Breast epithelium (tissue), 4 donors: ENCODE data around the gene CORO1C. TPM values are rescaled to one million over a fixed set of nuclear protein-coding genes. Genes with fewer than 3 reads are reported as not detected.

Source experiments
- DNase-seq, 2 donors: peaks; one replicate each; pipeline ENCODE4 v3.0.0-alpha.2; 2019; ENCODE audit warnings: low spot score in 2 of 2
- H3K27ac ChIP-seq, 2 donors: fragments of 200-600 bp; sonication (generic) in 1 of 2; one replicate each; pipeline ENCODE4 v1.5.1; 2016 to 2019; ENCODE audit warnings: mild to moderate bottlenecking in 1 of 2
- H3K27me3 ChIP-seq, 2 donors: fragments of 200-600 bp; sonication (generic) in 1 of 2; one replicate each; pipeline versions ENCODE4 v1.5.1 to v1.6.0; 2017 to 2019; ENCODE audit warnings: control low read depth in 1 of 2, mild to moderate bottlenecking in 1 of 2
- H3K36me3 ChIP-seq: fragments of 200-600 bp; one replicate; pipeline ENCODE4 v1.5.1; 2019
- H3K4me1 ChIP-seq, 2 donors: fragments of 200-600 bp; sonication (generic); one replicate each; pipeline ENCODE4 v1.5.1; 2016 to 2019; ENCODE audit warnings: control low read depth in 1 of 2
- H3K4me3 ChIP-seq, 3 donors: fragments of 200-600 bp; sonication (generic); 1 replicate in 2 of 3; 2 replicates in 1 of 3; pipeline ENCODE4 v1.5.1; 2016 to 2019; ENCODE audit warnings: mild to moderate bottlenecking in 3 of 3, moderate library complexity in 2 of 3
- H3K9me3 ChIP-seq, 2 donors: fragments of 200-600 bp; sonication (generic) in 1 of 2; one replicate each; pipeline ENCODE4 v1.5.1; 2016 to 2019; ENCODE audit warnings: control low read depth in 1 of 2
- CTCF ChIP-seq, 3 donors: fragments of 450-650 bp; IDR thresholded peaks; one replicate each; pipeline ENCODE4 v1.5.1; 2016 to 2017; ENCODE audit warnings: antibody characterized with exemption in 3 of 3, mild to moderate bottlenecking in 3 of 3, moderate library complexity in 3 of 3
- POLR2A ChIP-seq: fragments of 450-650 bp; IDR thresholded peaks from one replicate; pipeline ENCODE4 v1.6.1; 2016; ENCODE audit warnings: antibody characterized with exemption, mild to moderate bottlenecking, moderate library complexity
- POLR2AphosphoS5 ChIP-seq, 3 donors: sonication (generic); formaldehyde crosslinking; IDR thresholded peaks; one replicate each; pipeline ENCODE4 v1.6.1; 2017; ENCODE audit warnings: antibody characterized with exemption in 3 of 3
- intact Hi-C: fragments of 100-400 bp; cut with DNase I; formaldehyde crosslinking; loops from one replicate; pipeline ENCODE4 v1.15.1; 2023; ENCODE audit warnings: low total_unique reads
- total RNA-seq, 3 donors: library from RNA; depleted of rRNA; stranded (reverse); fragments of >200 nt; gene quantifications; one replicate each; pipeline ENCODE4 v1.1.0, GENCODE V29; 2016

The CORO1C gene
- total RNA-seq, 3 donors from 2014 or later: 121 to 155 (median 149) TPM

DNA sequence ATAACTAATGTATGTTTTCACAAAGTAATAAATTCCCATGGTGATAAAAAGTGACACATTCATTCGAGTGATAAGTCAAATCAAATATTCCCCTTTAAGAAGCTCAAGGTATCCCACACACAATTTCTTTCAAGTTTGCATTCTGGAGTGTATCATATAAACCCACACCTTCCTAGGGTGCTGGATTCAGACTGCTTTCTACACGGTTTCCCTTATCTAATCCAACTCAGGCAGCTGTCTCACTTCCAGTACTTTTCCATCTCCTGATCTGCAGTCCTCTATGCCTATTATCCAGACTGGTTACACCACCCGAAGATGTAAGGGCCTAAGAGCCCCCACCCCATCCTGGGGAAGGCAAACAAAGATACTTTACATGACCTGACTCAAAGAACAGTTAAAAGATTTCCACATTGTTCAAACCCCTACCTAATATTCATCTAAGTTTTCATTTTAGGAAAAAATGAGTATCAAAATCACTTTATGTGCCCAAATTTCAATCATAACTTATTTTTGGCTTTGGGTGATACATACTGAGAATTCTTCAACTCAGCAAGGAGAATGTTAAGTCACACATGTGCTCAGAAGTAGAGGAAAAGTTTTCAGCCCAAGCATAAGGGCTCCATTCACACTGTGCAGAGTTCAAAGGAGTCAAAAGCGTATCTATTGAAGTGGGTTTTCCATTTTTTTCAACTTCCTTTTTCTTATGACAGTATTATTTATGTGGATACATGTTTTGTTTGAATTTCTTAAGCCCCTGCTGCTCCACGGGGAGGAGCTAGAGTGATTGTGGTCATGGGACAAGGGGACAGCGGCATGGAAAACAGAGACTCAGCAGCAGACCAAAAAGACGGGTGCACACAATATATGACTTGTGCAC is 41.8 kb downstream of the CORO1C start:
- TF ChIP-seq POLR2A: no peak
- TF ChIP-seq CTCF (IDR thresholded peaks at IDR 0.05): no peak
- TF ChIP-seq POLR2AphosphoS5 (IDR thresholded peaks at IDR 0.05): no peak
- Histone ChIP-seq H3K9me3 (no peaks in the 10 kb centered on the region), H3K27me3 (no peaks in the 10 kb centered on the region), H3K27ac (peak overlapping the region; percentile 97 to 99), H3K4me3 (no peak overlapping the region), H3K4me1 (peaks cover 13 to 36% of the 10 kb centered on the region in 2 donors), H3K36me3 (no peaks in the 10 kb centered on the region)
- no peak for DNase-seq
- intact Hi-C loops: no loop called here

- no peak for TF ChIP-seq POLR2A
- TF ChIP-seq POLR2AphosphoS5 (IDR thresholded peaks at IDR 0.05): no peak
- TF ChIP-seq CTCF (IDR thresholded peaks at IDR 0.05): no peak
- intact Hi-C loops: no loop called here
- Histone ChIP-seq H3K36me3 (no peaks in the 10 kb centered on the region), H3K9me3 (no peaks in the 10 kb centered on the region), H3K4me1 (peaks cover 8 to 30% of the 10 kb centered on the region in 2 donors), H3K4me3 (no peak overlapping the region), H3K27ac (peak overlapping the region; percentile 68 to 97), H3K27me3 (no peaks in the 10 kb centered on the region)
- DNase-seq: no peak
These were observed 44.5 kb downstream of the CORO1C start for GRCh38 chr12:108686780-108687179.

DNA sequence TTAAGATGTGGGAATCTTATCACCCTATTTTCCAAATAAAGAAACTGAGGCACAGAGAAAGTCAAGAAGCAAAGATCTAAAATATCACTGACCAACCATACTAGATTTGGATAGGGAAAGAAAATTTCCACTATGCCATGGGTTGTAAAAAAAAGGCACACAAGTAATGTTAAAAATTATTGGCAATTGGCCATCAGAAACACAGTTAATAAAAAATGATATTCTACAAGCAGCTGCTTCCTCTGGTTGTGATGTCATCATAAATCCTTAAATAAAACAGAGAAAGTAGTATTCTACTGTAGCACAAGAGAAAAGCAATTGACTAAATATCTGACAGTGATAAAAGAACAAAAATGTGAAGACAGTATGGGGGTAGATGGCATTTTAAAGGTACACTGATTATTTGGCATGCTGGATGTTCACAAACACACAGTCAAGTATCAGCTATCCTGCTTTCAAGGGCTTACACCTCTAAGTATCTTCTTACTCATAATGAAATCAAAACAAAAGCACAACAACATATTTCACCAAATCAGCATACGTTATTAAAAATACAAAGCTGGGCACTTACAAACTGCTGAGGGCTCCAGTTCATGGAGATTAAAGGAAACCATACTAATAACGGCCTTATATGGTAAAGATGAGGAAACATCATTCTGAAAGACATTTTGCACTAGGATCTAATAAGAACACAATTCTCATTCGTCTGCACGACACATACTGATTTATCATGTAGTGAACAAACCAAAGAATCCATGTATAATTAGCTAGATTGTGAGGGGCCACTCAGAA is 45.7 kb downstream of the CORO1C start:
- TF ChIP-seq POLR2A (no peak), CTCF (IDR thresholded peaks at IDR 0.05) (no peak), POLR2AphosphoS5 (IDR thresholded peaks at IDR 0.05) (no peak)
- intact Hi-C loops: no loop called here
- Histone ChIP-seq H3K4me3 (no peak overlapping the region), H3K27me3 (no peaks in the 10 kb centered on the region), H3K27ac (peak overlapping the region; percentile 41 to 97), H3K36me3 (no peaks in the 10 kb centered on the region), H3K9me3 (no peaks in the 10 kb centered on the region), H3K4me1 (peaks cover 7 to 22% of the 10 kb centered on the region in 2 donors)
- no peak for DNase-seq

DNA sequence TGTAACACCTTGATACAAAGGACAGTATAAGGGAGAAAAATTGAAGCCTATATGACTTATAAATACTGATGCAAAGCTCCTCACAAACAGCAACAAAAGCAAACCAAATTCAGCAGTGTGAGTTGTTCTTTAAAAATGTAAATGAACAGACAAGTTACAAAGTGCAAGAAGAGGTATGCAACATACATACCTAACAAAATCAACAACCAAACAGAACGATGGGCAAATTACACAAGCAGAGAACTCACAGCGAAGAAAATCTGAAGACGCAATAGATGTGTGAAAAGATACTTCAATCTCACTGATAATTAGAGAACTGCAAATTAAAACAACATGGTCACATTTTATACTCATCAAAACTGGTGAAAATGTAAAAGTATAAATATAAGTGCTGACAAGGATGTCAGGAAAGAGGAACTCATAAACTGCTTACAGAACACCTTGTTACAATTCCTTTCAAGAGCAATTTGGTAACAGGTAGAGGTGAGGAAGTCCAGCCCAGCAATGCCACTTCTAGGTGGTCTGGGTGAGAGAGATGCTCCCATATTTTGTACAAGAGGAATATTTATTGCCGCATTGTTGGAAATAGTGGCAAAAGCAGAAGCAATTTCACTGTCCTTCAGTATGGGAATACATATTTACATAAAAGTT is 47.3 kb downstream of the CORO1C start:
- Histone ChIP-seq H3K4me1 (peaks cover 0 to 7% of the 10 kb centered on the region in 2 donors), H3K4me3 (no peak overlapping the region), H3K36me3 (no peaks in the 10 kb centered on the region), H3K9me3 (no peaks in the 10 kb centered on the region), H3K27ac (no peak overlapping the region), H3K27me3 (no peaks in the 10 kb centered on the region)
- intact Hi-C loops: no loop called here
- TF ChIP-seq POLR2AphosphoS5 (IDR thresholded peaks at IDR 0.05): no peak
- TF ChIP-seq CTCF (IDR thresholded peaks at IDR 0.05): no peak
- no peak for TF ChIP-seq POLR2A
- DNase-seq: no peak
